ENCODE results near the gene HCN3.
"Not testable (repeated sequence)": the region's sequence is repeated elsewhere in the genome, so short reads cannot be mapped to it uniquely, and the experiment has no call there.

HCN3 gene

GRCh38 chr1:155318082-155318481 lies 40.8 kb downstream of the HCN3 start:
- DNase-seq = no peak

- no peak for DNase-seq
Observed at GRCh38 chr1:155319536-155319935, 42.3 kb downstream of the HCN3 start.

GRCh38 chr1:155320252-155320651 lies 43.0 kb downstream of the HCN3 start:
- DNase-seq = no peak

- DNase-seq = peak; percentile 89
Observed at GRCh38 chr1:155320661-155321617, 43.7 kb downstream of the HCN3 start, which contains the start of gene RUSC1. RUSC1 (plus strand) TSS chr1:155320894; CDS start chr1:155321774, 880 bp downstream.

- DNase-seq = peak; percentile 39
Observed at GRCh38 chr1:155321639-155322503, 44.6 kb downstream of the HCN3 start.

- no peak for DNase-seq
Observed at GRCh38 chr1:155322571-155322952, 45.3 kb downstream of the HCN3 start.

- peak; percentile 96 for DNase-seq
Observed at GRCh38 chr1:155322953-155323728, 45.9 kb downstream of the HCN3 start.

- peak; percentile 95 for DNase-seq
Observed at GRCh38 chr1:155323729-155324036, 46.4 kb downstream of the HCN3 start.

- peak; percentile 97 for DNase-seq
Observed at GRCh38 chr1:155324037-155324716, 46.9 kb downstream of the HCN3 start.

GRCh38 chr1:155324717-155325602 lies 47.7 kb downstream of the HCN3 start:
- no peak for DNase-seq

- DNase-seq = no peak
Observed at GRCh38 chr1:155325603-155325893, 48.3 kb downstream of the HCN3 start.

- DNase-seq = no peak
Observed at GRCh38 chr1:155326020-155326526, 48.8 kb downstream of the HCN3 start.

GRCh38 chr1:155326631-155327037 lies 49.4 kb downstream of the HCN3 start:
- DNase-seq = no peak

GRCh38 chr1:155327981-155328380 lies 50.7 kb downstream of the HCN3 start:
- DNase-seq = no peak

GRCh38 chr1:155328856-155329255 lies 51.6 kb downstream of the HCN3 start:
- DNase-seq = not testable (repeated sequence)

- no peak for DNase-seq
Observed at GRCh38 chr1:155329980-155330598, 52.8 kb downstream of the HCN3 start.

GRCh38 chr1:155334962-155335361 lies 57.7 kb downstream of the HCN3 start:
- DNase-seq = no peak
